ENCODE results near the gene ADAMTSL2. TPM values are rescaled to one million over a fixed set of nuclear protein-coding genes. Genes with fewer than 3 reads are reported as not detected.

ADAMTSL2 gene
- total RNA-seq, 2 donors from 2014 or later: 13.9 to 16.7 TPM

GRCh38 chr9:133514460-133515239, 19.9 kb upstream of the ADAMTSL2 start:
- intact Hi-C loops (cut with DNase I): no loop called here
- ATAC-seq (peak; percentile 70 to 81), DNase-seq (peak; percentile 78)

DNA sequence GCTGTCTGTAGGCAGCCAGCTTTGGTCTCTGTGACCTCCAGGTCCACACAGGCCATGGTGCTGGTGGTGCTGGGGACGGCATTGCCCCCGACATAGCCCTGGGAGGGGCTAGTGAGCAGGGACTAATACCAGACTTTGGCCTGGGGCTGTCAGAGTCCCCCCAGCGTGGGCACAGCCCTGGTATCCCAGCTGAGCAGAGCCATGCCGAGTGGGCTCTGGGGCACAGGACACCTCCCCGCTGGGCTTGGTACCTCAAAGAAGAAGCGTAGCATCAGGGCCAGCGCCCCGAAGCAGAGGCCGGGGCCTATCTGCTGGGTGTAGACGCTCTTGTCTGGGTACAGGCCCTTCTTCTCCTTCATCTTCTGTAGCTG, 19.3 kb upstream of the ADAMTSL2 start:
- DNase-seq (peak; percentile 13), ATAC-seq (no peak)
- intact Hi-C loops (cut with DNase I): no loop called here

GRCh38 chr9:133515615-133516255, 18.8 kb upstream of the ADAMTSL2 start:
- DNase-seq (peak; percentile 16), ATAC-seq (no peak)
- intact Hi-C loops (cut with DNase I): no loop called here

- ATAC-seq (no peak), DNase-seq (peak; percentile 15)
- intact Hi-C loops (cut with DNase I): no loop called here
Measured at GRCh38 chr9:133516256-133516960, 18.1 kb upstream of the ADAMTSL2 start.

- ATAC-seq (no peak), DNase-seq (peak; percentile 9)
- intact Hi-C loops (cut with DNase I): no loop called here
Measured at GRCh38 chr9:133516961-133517350, 17.5 kb upstream of the ADAMTSL2 start.

GRCh38 chr9:133517711-133518110, 16.8 kb upstream of the ADAMTSL2 start:
- intact Hi-C loops (cut with DNase I): no loop called here

DNA sequence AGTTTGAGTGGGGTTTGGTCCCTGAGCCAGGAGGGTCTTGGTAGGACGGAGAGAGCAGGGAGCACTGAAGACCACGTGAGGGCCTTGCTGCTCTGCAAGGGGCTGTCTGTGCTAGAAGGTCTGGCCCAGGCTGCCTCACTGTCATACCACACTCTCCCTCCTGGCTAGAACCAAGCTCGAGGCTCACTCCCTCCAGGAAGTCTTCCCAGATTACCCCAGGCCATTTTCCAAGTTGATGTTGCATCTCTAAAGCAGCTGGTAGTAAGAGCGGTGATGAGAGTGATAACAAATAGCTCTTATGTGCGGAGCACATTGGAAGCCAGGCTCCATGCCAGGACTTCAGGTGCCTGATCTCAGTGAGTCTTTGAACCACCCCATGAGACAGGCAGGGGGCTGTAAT, 16.3 kb upstream of the ADAMTSL2 start:
- ATAC-seq (no peak), DNase-seq (peak; percentile 9)
- intact Hi-C loops (cut with DNase I): no loop called here

More at GRCh38 chr9:133517711-133518110, 16.8 kb upstream of the ADAMTSL2 start:
- DNase-seq (peak; percentile 13), ATAC-seq (no peak)

DNA sequence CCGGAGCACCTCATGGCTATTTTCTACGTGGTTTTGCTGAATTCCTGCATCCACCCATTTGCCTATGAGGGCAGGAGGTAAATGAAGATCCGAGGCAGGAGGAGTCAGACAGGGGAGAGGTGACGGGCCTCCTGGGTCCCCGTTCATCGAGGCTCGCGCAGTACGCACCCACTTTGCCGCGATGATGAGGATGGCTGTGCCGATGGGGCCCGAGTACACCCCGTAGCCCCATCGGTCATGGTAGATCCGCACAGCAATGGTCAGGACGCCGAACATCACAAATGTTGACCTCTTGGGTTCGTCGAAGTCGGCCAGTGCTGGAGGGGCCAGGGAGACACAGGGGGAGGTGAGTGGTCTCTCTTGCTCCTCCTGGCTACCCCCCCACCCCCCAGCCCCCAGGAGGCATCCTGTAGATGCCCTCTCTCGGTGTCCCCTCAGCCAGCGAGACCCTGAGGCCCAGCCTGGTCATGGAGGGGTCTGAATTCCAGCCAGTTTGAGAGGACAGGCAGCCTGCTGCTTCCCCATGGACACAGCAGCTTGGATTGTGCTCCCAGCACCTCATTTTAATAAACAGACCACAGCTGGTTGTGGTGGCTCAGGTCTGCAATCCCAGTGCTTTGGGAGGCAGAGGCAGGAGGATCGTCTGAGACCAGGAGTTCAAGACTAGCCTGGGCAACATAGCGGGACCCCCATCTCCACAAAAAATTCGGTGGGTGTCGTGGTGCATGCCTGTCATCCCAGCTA, 15.6 kb upstream of the ADAMTSL2 start:
- DNase-seq (peak; percentile 17), ATAC-seq (no peak)
- intact Hi-C loops (cut with DNase I): no loop called here

DNA sequence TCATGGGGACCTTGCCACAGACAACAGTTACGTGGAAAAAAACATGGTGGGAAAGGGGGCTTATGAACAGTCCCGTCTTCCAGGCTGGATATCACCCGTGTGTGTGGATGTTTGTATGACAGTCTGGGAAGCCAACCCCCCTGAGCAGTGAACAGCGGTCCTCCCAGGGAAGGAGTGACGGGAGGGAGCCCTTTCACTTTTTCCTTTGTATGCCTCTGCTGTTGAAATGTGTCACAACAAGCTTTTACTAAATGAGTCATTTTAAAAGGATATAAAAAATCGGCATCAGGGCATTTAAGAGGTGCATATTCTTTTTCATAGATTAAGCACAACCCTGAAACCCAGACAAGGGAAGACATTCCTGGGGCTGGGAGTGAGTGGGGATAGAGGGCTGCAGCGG, 14.8 kb upstream of the ADAMTSL2 start:
- intact Hi-C loops (cut with DNase I): no loop called here
- no peak for ATAC-seq
- no peak for DNase-seq

DNA sequence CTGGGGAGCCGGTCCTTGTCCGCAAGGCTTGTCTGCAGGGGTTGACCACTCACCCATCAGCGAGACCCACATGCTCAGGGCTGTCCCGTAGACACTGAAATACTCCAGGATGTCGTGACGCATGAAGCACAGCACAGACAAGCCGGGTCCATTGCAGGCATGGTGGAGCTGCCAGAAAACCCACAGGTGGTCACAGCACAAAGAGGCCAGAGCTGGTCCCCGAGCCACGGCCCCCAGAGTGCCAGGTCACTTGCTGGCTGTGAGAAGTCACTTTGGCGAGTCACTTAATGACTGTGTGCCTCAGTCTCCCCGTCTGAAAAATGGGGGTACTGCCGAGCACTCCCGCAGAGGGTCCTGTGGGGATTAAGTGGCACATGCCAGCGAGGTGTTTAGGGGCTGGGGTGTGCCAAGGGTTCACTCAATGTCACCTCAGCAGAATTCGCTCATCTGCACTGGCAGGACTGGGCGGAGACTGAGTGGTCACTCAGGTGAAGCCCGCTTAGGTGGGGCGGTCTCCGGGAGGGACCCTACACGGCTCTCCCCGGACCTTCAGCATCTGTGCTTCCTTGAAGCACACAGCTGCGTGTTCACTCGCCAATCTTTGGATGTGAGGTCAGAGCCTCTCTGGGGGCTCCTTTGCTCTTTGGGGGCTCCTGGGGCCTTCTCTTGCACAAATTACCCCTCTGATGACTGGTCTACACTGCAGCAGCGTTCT, 14.2 kb upstream of the ADAMTSL2 start:
- DNase-seq: peak; percentile 11
- intact Hi-C loops (cut with DNase I): no loop called here
- no peak for ATAC-seq

GRCh38 chr9:133521122-133522072, 13.1 kb upstream of the ADAMTSL2 start:
- DNase-seq (peak; percentile 13), ATAC-seq (no peak)
- intact Hi-C loops (cut with DNase I): no loop called here

DNA sequence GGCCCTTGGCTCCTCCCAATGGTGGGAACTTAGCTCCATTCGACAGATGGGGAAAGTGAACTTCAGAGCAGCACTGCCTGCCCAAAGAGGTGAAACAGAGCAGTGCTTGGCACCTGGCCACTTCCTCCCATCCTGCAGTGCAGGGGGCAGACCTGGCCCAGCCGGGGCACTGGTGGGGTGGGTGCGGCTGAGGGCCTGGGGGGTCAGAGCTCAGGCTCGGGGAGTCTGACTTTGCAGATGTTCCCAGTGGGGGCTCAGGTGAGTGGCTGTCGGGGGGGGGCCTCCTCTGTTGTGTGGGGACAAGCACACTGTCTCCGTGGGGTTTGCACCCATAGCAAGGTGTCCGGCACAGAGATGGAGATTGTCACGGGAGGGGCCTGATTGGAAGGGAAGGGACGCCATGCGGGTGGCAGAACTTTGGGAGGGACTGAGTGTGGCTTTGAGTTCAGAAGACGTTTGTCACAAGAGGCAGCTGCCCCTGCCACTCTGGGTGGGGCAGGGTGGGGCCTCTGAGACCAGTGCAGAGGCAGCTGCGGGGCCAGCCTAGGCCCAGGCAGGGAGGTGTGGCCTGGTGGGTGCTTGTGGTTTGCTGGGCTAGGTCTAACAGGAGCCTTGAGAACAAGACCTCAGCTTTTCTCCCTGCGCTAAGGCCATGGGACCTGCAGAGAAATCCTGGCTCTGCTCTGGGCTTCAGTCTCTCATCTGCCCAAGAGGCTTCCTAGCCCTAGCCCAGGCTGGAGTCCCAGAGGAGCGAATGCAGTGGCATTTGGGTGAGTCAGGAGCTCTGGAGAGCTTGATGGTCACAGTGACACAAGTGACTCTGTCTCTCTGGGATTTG, 12.2 kb upstream of the ADAMTSL2 start:
- intact Hi-C loops (cut with DNase I): no loop called here
- no peak for ATAC-seq
- peak; percentile 11 for DNase-seq

DNA sequence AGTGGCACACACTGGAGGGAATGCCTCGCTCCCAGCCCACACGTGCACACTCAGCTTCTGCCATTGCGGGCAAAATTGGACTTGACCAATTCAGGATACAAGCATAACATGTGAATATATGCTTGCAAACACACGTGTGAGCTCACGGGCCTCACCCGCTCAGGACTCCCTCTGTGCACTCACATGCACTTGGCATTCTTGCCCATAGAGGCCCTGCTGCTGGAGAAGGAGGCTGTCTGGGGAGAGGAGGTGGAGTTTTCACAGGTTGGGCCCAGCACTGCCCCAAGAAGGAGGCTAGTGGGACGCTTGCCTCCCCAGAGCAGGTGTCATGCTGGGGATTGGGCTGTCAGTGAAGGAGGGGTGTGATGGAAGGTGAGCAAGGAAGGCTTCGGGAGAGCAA, 11.4 kb upstream of the ADAMTSL2 start:
- no peak for DNase-seq
- intact Hi-C loops (cut with DNase I): no loop called here

DNA sequence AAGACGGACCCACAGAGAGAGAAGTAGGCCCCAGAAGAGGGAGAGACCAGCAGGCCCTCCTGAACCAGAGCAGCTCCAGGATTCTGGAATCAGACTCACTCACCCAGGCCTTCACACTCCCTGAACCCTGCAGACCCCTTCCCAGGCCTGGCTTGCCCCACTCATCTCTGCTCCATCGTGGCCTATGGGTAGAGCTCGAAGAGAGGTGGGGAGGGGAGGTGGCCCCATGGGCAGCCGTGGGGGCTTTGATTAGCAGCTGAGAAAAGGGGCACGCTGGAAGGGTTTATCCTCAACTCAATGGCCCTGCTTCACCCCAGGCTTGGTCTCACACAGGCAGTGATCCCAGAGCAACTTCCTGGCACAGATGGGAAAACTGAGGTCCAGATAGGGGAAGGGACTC, 10.4 kb upstream of the ADAMTSL2 start:
- no peak for DNase-seq
- no peak for ATAC-seq
- intact Hi-C loops (cut with DNase I): no loop called here

More for the DNA sequence above, 11.4 kb upstream of the ADAMTSL2 start:
- no peak for ATAC-seq

GRCh38 chr9:133524679-133525228, 9.8 kb upstream of the ADAMTSL2 start, which contains the start of gene MYMK:
Gene MYMK (minus strand): TSS chr9:133524959. CDS start chr9:133524844, 115 bp downstream.
- intact Hi-C loops (cut with DNase I): no loop called here
- no peak for ATAC-seq
- DNase-seq: peak; percentile 21

DNA sequence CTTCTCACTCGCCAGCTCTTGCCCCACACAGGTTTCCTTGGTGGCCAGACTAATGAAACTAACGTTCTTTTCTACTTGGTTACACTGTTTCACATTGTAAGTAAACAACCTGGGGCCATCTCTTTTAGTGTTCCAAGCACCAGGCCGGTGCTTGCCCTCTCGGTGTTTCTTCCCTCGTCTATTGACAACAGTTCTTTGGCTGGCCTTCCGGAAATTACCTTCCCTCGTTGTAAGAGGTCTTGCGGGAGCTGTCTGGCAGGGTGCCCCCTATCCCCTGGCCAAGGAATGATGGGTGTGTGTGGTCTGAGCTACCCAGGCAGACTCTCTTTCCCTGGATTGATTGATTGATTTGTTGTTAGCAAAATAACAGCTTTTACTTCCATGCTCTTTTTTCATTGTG, 8.8 kb upstream of the ADAMTSL2 start:
- intact Hi-C loops (cut with DNase I): no loop called here
- ATAC-seq (no peak), DNase-seq (no peak)

All from left cardiac atrium (tissue), 4 donors.